HuH-7 (cell line): Measurements from ENCODE around the gene DMAP1.
"Not testable (repeated sequence)": the region's sequence is repeated elsewhere in the genome, so short reads cannot be mapped to it uniquely, and the experiment has no call there.

ENCODE experiments used
- DNase-seq: peaks from one replicate; pipeline ENCODE4 v3.0.0; 2011; ENCODE audit warnings: low spot score

DMAP1 gene

GRCh38 chr1:44213222-44214112 is at the start of gene DMAP1:
Gene DMAP1, plus strand, starts transcription at chr1:44213471. Its CDS starts 283 bp downstream, at chr1:44213754.
- DNase-seq, result peak; percentile 72

- DNase-seq, result no peak
These were observed 44.7 kb upstream of the DMAP1 start for GRCh38 chr1:44168520-44169098.

GRCh38 chr1:44170281-44170823 is 42.9 kb upstream of the DMAP1 start:
- no peak for DNase-seq

- no peak for DNase-seq
These were observed 38.6 kb upstream of the DMAP1 start for GRCh38 chr1:44174630-44175029.

- no peak for DNase-seq
These were observed 12.9 kb upstream of the DMAP1 start for GRCh38 chr1:44200336-44200735.

- DNase-seq, result not testable (repeated sequence)
These were observed 6.7 kb upstream of the DMAP1 start for GRCh38 chr1:44206545-44206944.

GRCh38 chr1:44208226-44208625 is 5.0 kb upstream of the DMAP1 start:
- no peak for DNase-seq

GRCh38 chr1:44210595-44210994 is 2.7 kb upstream of the DMAP1 start:
- DNase-seq, result no peak

GRCh38 chr1:44212355-44213221 is 683 bp upstream of the DMAP1 start:
- no peak for DNase-seq

- peak; percentile 93 for DNase-seq
These were observed 4.6 kb downstream of the DMAP1 start for GRCh38 chr1:44217809-44218410.

- no peak for DNase-seq
These were observed 5.4 kb downstream of the DMAP1 start for GRCh38 chr1:44218503-44219300.

- DNase-seq, result no peak
These were observed 6.0 kb downstream of the DMAP1 start for GRCh38 chr1:44219301-44219626.

GRCh38 chr1:44220001-44220751 is 6.9 kb downstream of the DMAP1 start:
- no peak for DNase-seq

GRCh38 chr1:44220755-44221154 is 7.5 kb downstream of the DMAP1 start:
- DNase-seq, result no peak

GRCh38 chr1:44221769-44222168 is 8.5 kb downstream of the DMAP1 start:
- DNase-seq, result no peak

GRCh38 chr1:44222397-44223186 is 9.3 kb downstream of the DMAP1 start:
- DNase-seq, result no peak

- no peak for DNase-seq
These were observed 9.9 kb downstream of the DMAP1 start for GRCh38 chr1:44223187-44223610.

GRCh38 chr1:44225761-44226160 is 12.5 kb downstream of the DMAP1 start:
- DNase-seq, result no peak

GRCh38 chr1:44227211-44227610 is 13.9 kb downstream of the DMAP1 start:
- DNase-seq, result no peak

GRCh38 chr1:44228218-44228617 is 14.9 kb downstream of the DMAP1 start:
- DNase-seq, result no peak
